HFFc6 (cell line): Measurements from ENCODE around the gene RSL1D1. TPM values are rescaled to one million over a fixed set of nuclear protein-coding genes. Genes with fewer than 3 reads are reported as not detected.
A peak's percentile ranks its signal among the peaks of the same experiment; 100 is the strongest.

ENCODE experiments used
- DNase-seq: peaks from one replicate; pipeline ENCODE4 v3.0.0-alpha.2; 2018
- H3K27ac Mint-ChIP-seq: 2 replicates; pipeline ENCODE4 v1.8.0; 2020; ENCODE audit warnings: mild to moderate bottlenecking, mixed read lengths
- H3K27me3 Mint-ChIP-seq: 2 replicates; pipeline ENCODE4 v1.8.0; 2021; ENCODE audit warnings: mild to moderate bottlenecking, moderate library complexity, mixed read lengths; ENCODE audit not compliant: insufficient read depth
- H3K36me3 Mint-ChIP-seq: 2 replicates; pipeline ENCODE4 v1.8.0; 2021; ENCODE audit warnings: low read depth, mixed read lengths
- H3K4me1 Mint-ChIP-seq: 2 replicates; pipeline ENCODE4 v1.8.0; 2020; ENCODE audit warnings: low read depth, mixed read lengths
- H3K4me3 Mint-ChIP-seq: 2 replicates; pipeline ENCODE4 v1.8.0; 2020; ENCODE audit warnings: mild to moderate bottlenecking, moderate library complexity, mixed read lengths
- H3K9me3 Mint-ChIP-seq: 2 replicates; pipeline ENCODE4 v1.8.0; 2020; ENCODE audit warnings: mild to moderate bottlenecking, mixed read lengths
- CTCF ChIP-seq: fragments of 200-600 bp; sonication (generic); IDR thresholded peaks from 2 replicates; pipeline ENCODE4 v1.5.0; 2021; ENCODE audit warnings: antibody characterized with exemption, mild to moderate bottlenecking
- total RNA-seq, 6 experiments: library from RNA; stranded (reverse); fragmentation: NEBNext Ultra II Directional; extraction: Animal tissue kit (Norgen Biotek cat#: 25700); gene quantifications; 2 replicates in 1 of 6; 3 replicates in 5 of 6; pipeline ENCODE4 v1.2.3, GENCODE V29; 2021

RSL1D1 gene
- total RNA-seq, 6 experiments from 2014 or later: 151 to 193 (median 168) TPM

DNA sequence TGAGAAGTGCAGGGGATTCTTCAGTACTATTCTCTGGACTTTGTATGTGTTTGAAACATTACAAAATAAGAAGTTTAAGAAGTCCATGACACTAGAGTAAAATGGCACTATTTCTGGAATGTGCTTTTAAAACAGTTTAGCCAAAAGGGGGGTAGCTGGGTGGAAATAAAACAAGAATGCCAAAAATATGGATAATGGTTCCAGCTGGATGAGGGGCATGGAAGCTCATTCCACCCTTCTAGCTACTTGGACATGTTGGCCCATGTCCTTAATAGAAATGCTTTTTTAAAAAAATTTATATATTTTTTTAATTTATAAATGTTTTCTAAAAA is 67.3 kb downstream of the RSL1D1 start:
- Mint-ChIP-seq H3K9me3 (no peaks in the 10 kb centered on the region), H3K4me1 (peaks cover 54% of the 10 kb centered on the region), H3K4me3 (peak overlapping the region; percentile 89), H3K36me3 (peaks cover 15% of the 10 kb centered on the region), H3K27ac (peak overlapping the region; percentile 94), H3K27me3 (peaks cover 3% of the 10 kb centered on the region; the same call in 1 of the 2 replicates)
- no peak for DNase-seq
- no peak for TF ChIP-seq CTCF

Other genes starting within 250 kb of the RSL1D1 start
- 1 to 10 TPM; 4.6 to 7.6 (median 6.5) TPM for gene SNN, start 183.1 kb downstream of the RSL1D1 start, total RNA-seq
- 10 to 100 TPM; 38.8 to 49.0 (median 44.4) TPM for gene TXNDC11, start 108.7 kb downstream of the RSL1D1 start, total RNA-seq
- 10 to 100 TPM; 56.5 to 73.0 (median 63.5) TPM for gene ZC3H7A, start 54.3 kb downstream of the RSL1D1 start, total RNA-seq
- gene GSPT1, start 64.4 kb upstream of the RSL1D1 start, total RNA-seq: 100 to 1,000 TPM; 187 to 221 (median 211) TPM
- 1 to 10 TPM; 4.4 to 6.8 (median 4.9) TPM for gene NPIPB2, start 90.5 kb upstream of the RSL1D1 start, total RNA-seq
- under 1 TPM in 1 of 6 experiments, not detected in 5; 0.28 TPM for gene TNFRSF17, start 113.7 kb upstream of the RSL1D1 start, total RNA-seq
- gene SNX29, start 125.2 kb upstream of the RSL1D1 start, total RNA-seq: 10 to 100 TPM; 21.7 to 29.4 (median 26.5) TPM